ENCODE data around the gene ARF1.

DNA sequence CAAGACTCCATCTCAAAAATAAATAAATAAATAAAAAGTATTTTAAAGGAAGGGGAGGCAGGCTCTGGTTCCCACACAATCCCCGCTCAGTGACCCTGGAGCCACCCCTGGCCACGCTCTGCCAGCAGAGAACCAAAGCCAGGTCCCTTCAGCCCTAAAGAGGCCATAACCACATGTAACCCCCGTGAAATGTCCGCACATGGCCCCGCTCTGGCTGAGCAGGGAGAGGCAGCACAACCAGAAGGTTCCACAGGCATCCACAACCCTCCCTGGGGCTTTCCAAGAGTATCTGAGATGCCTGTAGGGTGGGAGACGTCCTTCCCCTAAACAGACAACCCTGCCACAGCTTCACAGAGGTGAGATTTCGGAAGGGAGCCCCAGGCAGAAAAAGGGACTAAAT is 1.4 kb upstream of the ARF1 start:
- TF ChIP-seq, protein P1, sequence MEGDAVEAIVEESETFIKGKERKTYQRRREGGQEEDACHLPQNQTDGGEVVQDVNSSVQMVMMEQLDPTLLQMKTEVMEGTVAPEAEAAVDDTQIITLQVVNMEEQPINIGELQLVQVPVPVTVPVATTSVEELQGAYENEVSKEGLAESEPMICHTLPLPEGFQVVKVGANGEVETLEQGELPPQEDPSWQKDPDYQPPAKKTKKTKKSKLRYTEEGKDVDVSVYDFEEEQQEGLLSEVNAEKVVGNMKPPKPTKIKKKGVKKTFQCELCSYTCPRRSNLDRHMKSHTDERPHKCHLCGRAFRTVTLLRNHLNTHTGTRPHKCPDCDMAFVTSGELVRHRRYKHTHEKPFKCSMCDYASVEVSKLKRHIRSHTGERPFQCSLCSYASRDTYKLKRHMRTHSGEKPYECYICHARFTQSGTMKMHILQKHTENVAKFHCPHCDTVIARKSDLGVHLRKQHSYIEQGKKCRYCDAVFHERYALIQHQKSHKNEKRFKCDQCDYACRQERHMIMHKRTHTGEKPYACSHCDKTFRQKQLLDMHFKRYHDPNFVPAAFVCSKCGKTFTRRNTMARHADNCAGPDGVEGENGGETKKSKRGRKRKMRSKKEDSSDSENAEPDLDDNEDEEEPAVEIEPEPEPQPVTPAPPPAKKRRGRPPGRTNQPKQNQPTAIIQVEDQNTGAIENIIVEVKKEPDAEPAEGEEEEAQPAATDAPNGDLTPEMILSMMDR (conservative IDR thresholded peaks at IDR 0.05), result no peak
- TF ChIP-seq EZH2 (IDR thresholded peaks at IDR 0.05; ENCODE audit: low read depth), result no peak

Data from PC-9 (cell line).